GM18951 (cell line): ENCODE results near the gene JHY.
"Not testable (repeated sequence)": the region's sequence is repeated elsewhere in the genome, so short reads cannot be mapped to it uniquely, and the experiment has no call there.

Source experiments
- POLR2A ChIP-seq: IDR thresholded peaks from 4 replicates; pipeline ENCODE4 v1.6.1; 2011; ENCODE audit warnings: mild to moderate bottlenecking; ENCODE audit not compliant: insufficient read length, insufficient read depth; ENCODE audit errors: extremely low read depth
- in situ Hi-C: fragments of 300-500 bp; cut with MboI; formaldehyde crosslinking; loops from one replicate; pipeline ENCODE4 v1.12.0; 2022; ENCODE audit warnings: low sequenced_read_pairs, mixed read lengths, inconsistent platforms; ENCODE audit not compliant: unreplicated experiment

Gene JHY

GRCh38 chr11:122853261-122853660, 29.3 kb upstream of the JHY start:
- TF ChIP-seq POLR2A, result no peak
- in situ Hi-C loops, result loop anchor here (5.0 kb wide), 1 partner anchor 56 kb away; no protein-coding TSS in a partner anchor

- in situ Hi-C loops, result loop anchor here (5.0 kb wide), 1 partner anchor 57 kb away; no protein-coding TSS in a partner anchor
- no peak for TF ChIP-seq POLR2A
These were observed 28.6 kb upstream of the JHY start for GRCh38 chr11:122853971-122854446.

- in situ Hi-C loops, result no loop called here
- TF ChIP-seq POLR2A, result no peak
These were observed 20.9 kb upstream of the JHY start for GRCh38 chr11:122861631-122862030.

GRCh38 chr11:122862091-122862490, 20.5 kb upstream of the JHY start:
- in situ Hi-C loops, result no loop called here
- TF ChIP-seq POLR2A, result no peak

GRCh38 chr11:122863154-122863553, 19.4 kb upstream of the JHY start:
- in situ Hi-C loops, result not testable (repeated sequence)

- no peak for TF ChIP-seq POLR2A
- in situ Hi-C loops, result no loop called here
These were observed 18.7 kb upstream of the JHY start for GRCh38 chr11:122863704-122864326.

- no peak for TF ChIP-seq POLR2A
- in situ Hi-C loops, result no loop called here
These were observed 18.0 kb upstream of the JHY start for GRCh38 chr11:122864386-122865115.

- TF ChIP-seq POLR2A, result no peak
These were observed 12.9 kb upstream of the JHY start for GRCh38 chr11:122869622-122870021.

GRCh38 chr11:122871302-122871701, 11.3 kb upstream of the JHY start:
- in situ Hi-C loops, result no loop called here
- no peak for TF ChIP-seq POLR2A

More at GRCh38 chr11:122869622-122870021, 12.9 kb upstream of the JHY start:
- in situ Hi-C loops, result no loop called here

- TF ChIP-seq POLR2A, result no peak
These were observed 10.5 kb upstream of the JHY start for GRCh38 chr11:122872046-122872445.

GRCh38 chr11:122874991-122875390, 7.6 kb upstream of the JHY start:
- no peak for TF ChIP-seq POLR2A
- in situ Hi-C loops, result no loop called here

More at GRCh38 chr11:122872046-122872445, 10.5 kb upstream of the JHY start:
- in situ Hi-C loops, result no loop called here

- no peak for TF ChIP-seq POLR2A
- in situ Hi-C loops, result no loop called here
These were observed 4.8 kb upstream of the JHY start for GRCh38 chr11:122877732-122878131.

- in situ Hi-C loops, result no loop called here
These were observed 2.8 kb upstream of the JHY start for GRCh38 chr11:122879785-122880184.

More at GRCh38 chr11:122879785-122880184, 2.8 kb upstream of the JHY start:
- no peak for TF ChIP-seq POLR2A
